Glutamatergic neuron (in vitro differentiated cells): ENCODE measurements around the gene PDLIM3. TPM values are rescaled to one million over a fixed set of nuclear protein-coding genes. Genes with fewer than 3 reads are reported as not detected.
"Not testable (repeated sequence)": the region's sequence is repeated elsewhere in the genome, so short reads cannot be mapped to it uniquely, and the experiment has no call there.

Experiments used
- DNase-seq: peaks from one replicate; pipeline ENCODE4 v3.0.0; 2022
- H3K27ac Mint-ChIP-seq: one replicate; pipeline ENCODE4 v1.8.0; 2020; ENCODE audit warnings: mild to moderate bottlenecking, mixed read lengths, inconsistent platforms; ENCODE audit not compliant: unreplicated experiment
- H3K27me3 Mint-ChIP-seq: one replicate; pipeline ENCODE4 v1.8.0; 2020; ENCODE audit warnings: mild to moderate bottlenecking, moderate library complexity, mixed read lengths, inconsistent platforms; ENCODE audit not compliant: unreplicated experiment
- H3K36me3 Mint-ChIP-seq: one replicate; pipeline ENCODE4 v1.8.0; 2020; ENCODE audit warnings: mild to moderate bottlenecking, mixed read lengths, inconsistent platforms; ENCODE audit not compliant: unreplicated experiment
- H3K4me1 Mint-ChIP-seq: one replicate; pipeline ENCODE4 v1.8.0; 2020; ENCODE audit warnings: mild to moderate bottlenecking, low read depth, mixed read lengths, inconsistent platforms; ENCODE audit not compliant: unreplicated experiment
- H3K4me3 Mint-ChIP-seq: one replicate; pipeline ENCODE4 v1.8.0; 2020; ENCODE audit warnings: mild to moderate bottlenecking, mixed read lengths, inconsistent platforms; ENCODE audit not compliant: unreplicated experiment
- H3K9me3 Mint-ChIP-seq: one replicate; pipeline ENCODE4 v1.8.0; 2020; ENCODE audit warnings: mild to moderate bottlenecking, moderate library complexity, mixed read lengths, inconsistent platforms; ENCODE audit not compliant: unreplicated experiment
- CTCF ChIP-seq: fragments of 200-600 bp; sonication (generic); IDR thresholded peaks from one replicate; pipeline ENCODE4 v1.5.0; 2021; ENCODE audit not compliant: partially characterized antibody, unreplicated experiment
- total RNA-seq: library from RNA; stranded (reverse); fragmentation: NEBNext Ultra II Directional; extraction: Animal tissue kit (Norgen Biotek cat#: 25700); gene quantifications from one replicate; pipeline ENCODE4 v1.2.1, GENCODE V29; 2021; ENCODE audit not compliant: unreplicated experiment

Gene PDLIM3
- total RNA-seq, 1 donor from 2014 or later: 262 TPM

DNA sequence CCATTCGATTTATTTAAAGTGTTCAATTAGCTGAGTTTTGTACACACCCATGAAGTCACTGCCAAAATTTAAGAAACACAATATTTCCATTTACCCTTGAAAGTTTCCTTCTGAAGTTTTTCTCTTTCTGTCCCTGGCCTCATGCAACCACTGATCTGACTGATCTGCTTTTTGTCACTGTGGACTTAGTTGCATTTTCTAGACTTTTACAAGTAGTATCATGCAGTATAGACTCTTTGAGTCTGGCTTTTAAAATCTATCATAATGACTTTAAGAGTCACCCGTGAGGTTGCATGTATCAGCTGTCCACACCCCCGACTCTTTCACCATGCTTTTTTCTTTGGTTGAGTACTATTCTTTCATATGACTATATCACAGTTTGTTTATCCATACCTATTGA is 29.0 kb upstream of the PDLIM3 start:
- no peak for DNase-seq
- no peak overlapping the region for H3K4me3 Mint-ChIP-seq
- H3K9me3 Mint-ChIP-seq: peaks cover 6% of the 10 kb centered on the region
- H3K4me1 Mint-ChIP-seq: peaks cover 16% of the 10 kb centered on the region
- peaks cover 9% of the 10 kb centered on the region for H3K36me3 Mint-ChIP-seq
- no peak overlapping the region for H3K27ac Mint-ChIP-seq
- TF ChIP-seq CTCF: no peak
- peaks cover 4% of the 10 kb centered on the region for H3K27me3 Mint-ChIP-seq

- H3K36me3 Mint-ChIP-seq: peaks cover 15% of the 10 kb centered on the region
These were observed 27.2 kb upstream of the PDLIM3 start for GRCh38 chr4:185562531-185562930.

DNA sequence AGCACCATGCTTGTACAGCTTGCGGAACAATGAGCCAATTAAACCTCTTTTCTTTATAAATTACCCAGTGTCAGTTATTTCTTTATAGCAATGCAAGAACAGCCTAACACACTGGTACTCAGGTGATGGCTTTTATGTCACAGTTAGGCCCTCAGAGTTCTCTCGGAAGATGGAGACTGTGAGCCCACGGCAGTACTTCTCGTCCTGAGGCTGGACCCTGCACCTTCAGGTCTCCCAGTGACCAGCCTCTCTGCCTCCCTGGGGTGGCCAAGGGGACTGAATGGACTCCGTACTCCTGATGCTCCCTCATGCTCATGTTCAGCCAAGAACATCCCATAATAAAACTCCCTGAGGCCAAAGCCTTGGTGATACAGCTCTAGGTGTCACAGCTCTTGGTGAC is 25.0 kb upstream of the PDLIM3 start:
- TF ChIP-seq CTCF: no peak
- Mint-ChIP-seq H3K27me3 (no peaks in the 10 kb centered on the region), H3K36me3 (peaks cover 17% of the 10 kb centered on the region), H3K9me3 (peaks cover 10% of the 10 kb centered on the region), H3K27ac (no peak overlapping the region), H3K4me3 (no peak overlapping the region), H3K4me1 (peaks cover 4% of the 10 kb centered on the region)
- no peak for DNase-seq

More at GRCh38 chr4:185562531-185562930, 27.2 kb upstream of the PDLIM3 start:
- peaks cover 2% of the 10 kb centered on the region for H3K27me3 Mint-ChIP-seq
- peaks cover 10% of the 10 kb centered on the region for H3K4me1 Mint-ChIP-seq
- peaks cover 10% of the 10 kb centered on the region for H3K9me3 Mint-ChIP-seq
- TF ChIP-seq CTCF: no peak
- H3K27ac Mint-ChIP-seq: no peak overlapping the region
- no peak for DNase-seq
- no peak overlapping the region for H3K4me3 Mint-ChIP-seq

DNA sequence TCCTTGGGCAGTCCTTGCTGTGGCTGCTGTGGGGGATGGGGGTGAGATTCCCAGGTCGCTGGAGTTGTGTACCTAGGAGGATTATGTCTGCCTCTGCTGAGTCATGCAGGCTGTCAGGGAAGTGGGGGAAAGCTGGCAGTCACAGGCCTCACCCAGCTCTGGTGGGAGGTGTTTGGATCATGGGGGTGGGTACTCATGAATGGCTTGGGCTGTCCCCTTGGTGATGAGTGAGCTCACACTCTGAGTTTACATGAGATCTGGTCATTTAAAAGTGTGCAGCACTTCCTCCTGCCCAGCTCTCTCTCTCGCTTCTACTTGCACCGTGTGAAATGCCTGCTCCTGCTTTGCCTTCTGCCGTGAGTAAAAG is 24.6 kb upstream of the PDLIM3 start:
- Mint-ChIP-seq H3K27ac (no peak overlapping the region), H3K4me3 (no peak overlapping the region), H3K9me3 (peaks cover 10% of the 10 kb centered on the region), H3K27me3 (no peaks in the 10 kb centered on the region), H3K36me3 (peaks cover 17% of the 10 kb centered on the region), H3K4me1 (peaks cover 4% of the 10 kb centered on the region)
- no peak for DNase-seq
- no peak for TF ChIP-seq CTCF

DNA sequence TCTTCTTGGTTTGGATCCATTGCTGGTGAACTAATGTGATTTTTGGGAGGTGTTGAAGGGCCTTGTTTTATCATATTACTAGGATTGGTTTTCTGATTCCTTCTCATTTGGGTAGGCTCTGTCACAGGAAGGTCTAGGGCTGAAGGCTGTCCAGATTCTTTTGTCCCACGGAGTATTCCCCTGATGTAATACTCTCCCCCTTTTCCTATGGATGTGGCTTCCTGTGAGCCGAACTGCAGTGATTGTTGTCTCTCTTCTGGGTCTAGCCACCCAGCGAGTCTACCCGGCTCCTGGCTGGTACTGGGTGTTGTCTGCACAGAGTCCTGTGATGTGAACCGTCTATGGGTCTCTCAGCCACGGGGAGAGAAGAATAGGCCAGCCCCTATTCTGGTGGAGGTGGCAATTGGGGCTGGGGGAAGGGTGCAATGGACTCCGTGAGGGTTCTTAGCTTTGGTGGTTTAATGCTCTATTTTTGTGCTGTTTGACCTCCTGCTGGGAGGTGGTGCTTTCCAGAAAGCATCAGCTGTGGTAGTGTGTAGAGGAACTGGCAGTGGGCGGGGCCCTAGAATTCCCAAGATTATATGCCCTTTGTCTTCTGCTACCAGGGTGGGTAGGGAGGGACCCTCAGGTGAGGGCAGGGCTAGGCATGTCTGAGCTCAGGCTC is 24.1 kb upstream of the PDLIM3 start:
- H3K4me1 Mint-ChIP-seq, H3K4me3 Mint-ChIP-seq, DNase-seq, H3K9me3 Mint-ChIP-seq, H3K27ac Mint-ChIP-seq, H3K27me3 Mint-ChIP-seq: not testable (repeated sequence)
- peaks cover 17% of the 10 kb centered on the region for H3K36me3 Mint-ChIP-seq
